ENCODE measurements around the gene RBMS1.
A peak's percentile ranks its signal among the peaks of the same experiment; 100 is the strongest.

RBMS1 gene

DNA sequence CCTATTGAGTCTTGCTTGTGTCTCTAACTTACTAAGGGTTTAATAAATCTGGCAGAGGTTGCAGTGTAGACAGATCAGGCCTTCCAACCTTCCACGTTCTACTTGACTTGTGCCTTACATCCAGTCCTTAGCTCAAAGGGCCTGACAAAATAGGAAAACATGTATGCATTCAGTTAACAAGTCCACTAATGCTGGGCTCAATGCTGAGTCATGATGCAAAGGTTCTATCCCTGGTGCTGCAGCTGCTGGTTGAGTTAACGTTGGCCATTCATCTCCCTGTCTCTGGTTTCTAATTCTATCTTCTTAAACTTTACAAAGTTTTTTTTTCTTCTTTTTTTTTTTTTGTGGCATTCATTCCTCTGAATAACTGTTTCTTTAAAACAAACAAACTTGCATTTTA lies 247.3 kb downstream of the RBMS1 start:
- TF ChIP-seq, protein P1, sequence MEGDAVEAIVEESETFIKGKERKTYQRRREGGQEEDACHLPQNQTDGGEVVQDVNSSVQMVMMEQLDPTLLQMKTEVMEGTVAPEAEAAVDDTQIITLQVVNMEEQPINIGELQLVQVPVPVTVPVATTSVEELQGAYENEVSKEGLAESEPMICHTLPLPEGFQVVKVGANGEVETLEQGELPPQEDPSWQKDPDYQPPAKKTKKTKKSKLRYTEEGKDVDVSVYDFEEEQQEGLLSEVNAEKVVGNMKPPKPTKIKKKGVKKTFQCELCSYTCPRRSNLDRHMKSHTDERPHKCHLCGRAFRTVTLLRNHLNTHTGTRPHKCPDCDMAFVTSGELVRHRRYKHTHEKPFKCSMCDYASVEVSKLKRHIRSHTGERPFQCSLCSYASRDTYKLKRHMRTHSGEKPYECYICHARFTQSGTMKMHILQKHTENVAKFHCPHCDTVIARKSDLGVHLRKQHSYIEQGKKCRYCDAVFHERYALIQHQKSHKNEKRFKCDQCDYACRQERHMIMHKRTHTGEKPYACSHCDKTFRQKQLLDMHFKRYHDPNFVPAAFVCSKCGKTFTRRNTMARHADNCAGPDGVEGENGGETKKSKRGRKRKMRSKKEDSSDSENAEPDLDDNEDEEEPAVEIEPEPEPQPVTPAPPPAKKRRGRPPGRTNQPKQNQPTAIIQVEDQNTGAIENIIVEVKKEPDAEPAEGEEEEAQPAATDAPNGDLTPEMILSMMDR (conservative IDR thresholded peaks at IDR 0.05; ENCODE audit: low read depth): no peak
- ChIA-PET POLR2A (ENCODE audit: low non-redundant PET) (no interaction called here), CTCF (no interaction called here)
- no peak for DNase-seq (ENCODE audit: low spot score)
- H3K27ac ChIP-seq: no peak overlapping the region

DNA sequence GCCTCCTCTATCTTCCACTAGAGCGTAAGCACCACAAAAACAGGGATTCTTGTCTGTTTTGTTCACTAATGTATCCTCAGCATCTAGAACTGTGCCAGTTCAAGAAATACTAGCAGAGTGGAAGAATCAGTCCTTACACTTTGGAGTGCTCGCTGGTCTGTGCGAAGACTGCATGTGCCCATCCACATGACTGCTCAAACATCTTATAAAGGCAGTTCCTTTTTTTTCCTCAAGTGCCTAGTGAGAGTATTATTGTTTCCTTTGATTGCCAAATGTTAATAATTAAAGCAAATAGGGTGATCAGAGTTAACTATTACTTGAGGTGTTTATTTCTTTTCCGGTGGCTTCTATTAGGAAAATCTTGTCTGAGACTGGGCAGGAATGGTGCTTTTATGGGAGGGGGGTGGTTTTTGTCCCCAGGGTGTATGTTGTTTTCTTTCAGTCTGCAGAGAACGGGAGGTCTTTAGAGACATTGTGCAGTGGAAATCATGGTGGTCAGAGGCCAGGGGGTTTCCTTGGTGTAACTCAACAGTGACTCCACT lies 247.9 kb downstream of the RBMS1 start:
- TF ChIP-seq, protein P1 (conservative IDR thresholded peaks at IDR 0.05; ENCODE audit: low read depth): no peak
- CTCF ChIA-PET: no interaction called here
- no peak overlapping the region for H3K27ac ChIP-seq
- DNase-seq (ENCODE audit: low spot score): no peak
- POLR2A ChIA-PET (ENCODE audit: low non-redundant PET): no interaction called here

DNA sequence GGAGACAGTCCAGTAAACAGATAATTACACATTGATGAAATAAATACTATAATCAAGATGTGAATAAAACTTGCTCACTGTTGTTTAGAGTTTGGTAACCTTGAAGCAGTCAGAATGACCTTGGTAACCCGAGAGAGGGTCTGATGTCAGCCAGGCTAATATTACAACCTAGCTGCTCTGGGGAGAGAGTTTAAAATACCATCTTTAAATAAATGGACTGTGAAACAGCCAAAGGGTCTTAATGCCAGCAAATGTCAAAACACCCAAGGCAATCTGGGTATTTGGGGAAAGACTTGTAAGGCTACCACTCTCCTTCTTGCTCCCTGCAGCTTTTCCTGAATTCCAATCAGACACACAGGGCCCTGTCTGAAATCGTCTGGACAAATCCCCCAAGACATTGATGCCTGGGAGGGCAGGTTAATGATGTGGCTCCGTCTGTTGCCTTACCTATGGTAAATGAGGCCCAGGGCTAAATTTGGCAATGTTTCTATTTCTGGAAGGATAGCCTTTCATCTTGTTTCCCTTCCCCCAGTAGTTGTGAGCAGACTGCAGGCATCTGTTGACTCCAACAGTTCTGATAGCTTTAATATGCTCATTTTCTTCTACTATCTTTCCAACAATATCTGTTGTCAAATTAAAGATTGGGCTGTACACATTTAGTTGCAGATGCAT lies 250.6 kb downstream of the RBMS1 start:
- TF ChIP-seq, protein P1 (conservative IDR thresholded peaks at IDR 0.05; ENCODE audit: low read depth): no peak
- ChIA-PET POLR2A (ENCODE audit: low non-redundant PET) (no interaction called here), CTCF (interaction anchor here (2.1 kb wide), 1 partner anchor 9 kb away, joined by 5 read pairs; no protein-coding TSS in a partner anchor)
- no peak overlapping the region for H3K27ac ChIP-seq
- DNase-seq (ENCODE audit: low spot score): no peak

DNA sequence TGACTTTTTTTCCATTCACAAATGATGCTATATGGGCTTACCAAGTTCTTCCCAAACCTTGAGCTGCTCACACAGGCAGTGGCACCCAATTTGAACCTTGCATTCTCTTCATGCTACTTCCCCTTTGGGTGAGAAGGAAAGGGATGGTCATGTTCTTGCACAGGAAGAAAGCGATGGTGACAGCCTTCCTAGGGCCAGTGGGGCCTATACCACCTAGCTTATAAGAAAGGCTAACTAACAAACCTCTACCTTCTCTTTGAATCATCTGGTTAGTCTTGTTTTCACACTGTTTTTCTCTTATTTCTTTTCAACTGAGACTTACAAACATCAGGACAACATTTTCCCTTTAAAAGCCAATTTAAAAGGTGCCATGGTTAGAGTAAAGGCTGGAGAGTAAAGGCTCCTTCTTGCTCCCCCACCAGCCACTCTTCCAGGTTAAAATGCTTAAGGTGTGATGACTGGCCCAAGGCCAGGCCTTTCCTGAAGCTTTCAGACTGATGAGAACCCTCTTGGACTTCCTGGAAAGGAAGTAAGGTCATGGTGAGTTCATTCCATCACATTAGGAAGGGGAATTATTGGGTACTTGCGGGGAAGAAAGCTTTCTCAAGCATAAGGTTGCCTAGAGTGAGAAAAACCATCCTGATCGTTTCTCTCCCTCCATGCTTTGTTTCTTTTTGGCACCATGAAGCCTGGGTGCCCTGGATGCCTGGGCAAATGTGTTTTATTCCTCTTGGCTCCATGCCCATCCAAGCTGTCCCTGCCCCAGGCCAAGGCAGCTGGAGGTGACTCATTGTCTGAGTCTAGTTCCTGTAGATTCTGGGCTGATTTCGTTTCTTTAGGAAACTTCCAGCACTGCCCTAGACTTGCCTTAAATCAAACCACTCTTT lies 252.1 kb downstream of the RBMS1 start:
- POLR2A ChIA-PET (ENCODE audit: low non-redundant PET): no interaction called here
- DNase-seq (ENCODE audit: low spot score): peak; percentile 92
- CTCF ChIA-PET: interaction anchor here (0.5 to 2.1 kb wide), 3 partner anchors 9 to 755 kb away, joined by 3 to 5 read pairs (median 3); no protein-coding TSS in a partner anchor
- H3K27ac ChIP-seq: peak overlapping the region; percentile 89
- TF ChIP-seq, protein P1 (conservative IDR thresholded peaks at IDR 0.05; ENCODE audit: low read depth): no peak

DNA sequence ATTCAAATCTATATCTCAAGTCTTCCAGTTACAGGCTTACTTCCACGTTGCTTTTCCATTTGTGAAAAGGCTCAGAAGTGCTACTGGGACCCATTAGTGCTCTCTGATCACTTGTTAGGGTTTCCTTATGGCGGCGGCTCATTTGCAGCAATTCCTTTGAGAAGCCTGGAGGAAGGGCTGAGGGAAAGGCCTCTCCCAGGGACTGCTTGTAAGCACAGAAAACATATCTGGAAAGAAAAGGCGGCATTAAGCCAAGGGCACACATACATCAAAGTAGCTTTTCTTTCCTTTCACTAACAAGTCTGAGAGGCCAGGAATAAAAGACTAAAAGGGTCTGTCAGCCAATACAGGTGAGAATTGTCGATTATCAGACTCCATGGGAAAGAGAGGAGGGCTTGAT lies 254.2 kb downstream of the RBMS1 start:
- CTCF ChIA-PET: interaction anchor here (0.7 kb wide), 1 partner anchor 12 kb away, joined by 3 read pairs; no protein-coding TSS in a partner anchor
- TF ChIP-seq, protein P1 (conservative IDR thresholded peaks at IDR 0.05; ENCODE audit: low read depth): no peak
- POLR2A ChIA-PET (ENCODE audit: low non-redundant PET): no interaction called here
- DNase-seq (ENCODE audit: low spot score): no peak
- H3K27ac ChIP-seq: no peak overlapping the region

DNA sequence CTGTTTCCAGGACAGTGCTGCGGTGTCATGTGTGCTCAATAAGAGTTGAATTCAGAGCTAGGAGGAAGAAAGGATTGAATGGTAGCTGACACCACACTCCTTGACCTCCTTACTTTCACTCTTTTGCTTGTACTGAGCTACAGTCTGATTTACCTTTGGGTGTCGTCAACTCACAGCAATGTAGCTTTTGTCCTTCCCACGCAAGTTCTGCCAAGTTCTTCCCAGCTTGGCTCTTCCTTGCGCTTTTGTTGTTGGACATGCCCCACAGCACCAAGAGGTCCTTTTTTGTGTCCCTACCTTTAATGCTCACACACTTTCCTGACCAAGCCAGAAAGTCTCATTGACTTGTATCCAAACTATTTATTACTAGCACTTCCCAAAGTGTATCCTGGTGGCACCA lies 255.2 kb downstream of the RBMS1 start:
- TF ChIP-seq, protein P1 (conservative IDR thresholded peaks at IDR 0.05; ENCODE audit: low read depth): no peak
- ChIA-PET CTCF (interaction anchor here (0.6 to 0.7 kb wide), 2 partner anchors 11 to 29 kb away, joined by 3 to 6 read pairs; no protein-coding TSS in a partner anchor), POLR2A (ENCODE audit: low non-redundant PET) (no interaction called here)

More for the DNA sequence above, 255.2 kb downstream of the RBMS1 start:
- no peak overlapping the region for H3K27ac ChIP-seq
- no peak for DNase-seq (ENCODE audit: low spot score)

All from RWPE1 (cell line).